Effector CD4-positive, alpha-beta T cell (primary cell): ENCODE data around the gene ELL.

Experiments used
- DNase-seq: peaks from one replicate; pipeline ENCODE4 v3.0.0-alpha.2; 2020

Gene ELL

DNA sequence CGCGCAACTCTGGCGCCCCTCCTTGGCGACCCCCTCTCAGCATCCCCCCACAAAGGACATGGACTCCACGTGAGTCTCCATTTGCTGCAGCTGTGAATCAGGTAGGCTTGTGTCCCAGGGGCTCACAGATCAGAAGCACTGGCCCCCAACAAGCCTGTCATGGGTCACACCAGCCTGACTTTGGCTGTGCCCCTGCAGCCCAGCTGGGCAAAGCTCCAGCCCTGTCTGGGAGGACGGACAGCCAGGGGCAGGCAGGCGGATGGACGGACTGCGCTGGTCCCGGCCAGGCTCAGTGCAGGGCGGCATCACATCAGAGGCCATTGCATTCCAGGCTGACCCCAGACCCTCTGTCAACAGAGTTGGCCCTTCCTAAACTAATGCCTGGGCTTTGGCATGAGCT lies 55.5 kb downstream of the ELL start:
- DNase-seq = no peak

DNA sequence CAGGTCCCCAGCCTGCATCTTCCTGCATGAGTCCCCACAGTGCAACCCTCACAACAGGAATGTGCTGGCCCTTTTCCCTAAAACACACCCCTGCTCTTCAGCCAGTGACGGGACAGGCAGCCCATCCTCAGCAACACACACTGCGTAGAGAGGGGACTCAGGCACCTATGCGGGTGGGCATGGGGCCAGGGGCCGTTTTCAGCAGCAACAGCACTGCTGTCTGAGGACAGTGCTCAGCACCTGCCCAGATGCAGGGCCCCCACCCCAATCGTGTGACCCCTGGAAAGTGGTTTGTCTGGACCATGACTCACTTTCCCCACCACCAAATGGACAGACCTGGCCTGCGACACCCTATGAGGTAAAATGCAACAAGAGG lies 55.9 kb downstream of the ELL start:
- no peak for DNase-seq

DNA sequence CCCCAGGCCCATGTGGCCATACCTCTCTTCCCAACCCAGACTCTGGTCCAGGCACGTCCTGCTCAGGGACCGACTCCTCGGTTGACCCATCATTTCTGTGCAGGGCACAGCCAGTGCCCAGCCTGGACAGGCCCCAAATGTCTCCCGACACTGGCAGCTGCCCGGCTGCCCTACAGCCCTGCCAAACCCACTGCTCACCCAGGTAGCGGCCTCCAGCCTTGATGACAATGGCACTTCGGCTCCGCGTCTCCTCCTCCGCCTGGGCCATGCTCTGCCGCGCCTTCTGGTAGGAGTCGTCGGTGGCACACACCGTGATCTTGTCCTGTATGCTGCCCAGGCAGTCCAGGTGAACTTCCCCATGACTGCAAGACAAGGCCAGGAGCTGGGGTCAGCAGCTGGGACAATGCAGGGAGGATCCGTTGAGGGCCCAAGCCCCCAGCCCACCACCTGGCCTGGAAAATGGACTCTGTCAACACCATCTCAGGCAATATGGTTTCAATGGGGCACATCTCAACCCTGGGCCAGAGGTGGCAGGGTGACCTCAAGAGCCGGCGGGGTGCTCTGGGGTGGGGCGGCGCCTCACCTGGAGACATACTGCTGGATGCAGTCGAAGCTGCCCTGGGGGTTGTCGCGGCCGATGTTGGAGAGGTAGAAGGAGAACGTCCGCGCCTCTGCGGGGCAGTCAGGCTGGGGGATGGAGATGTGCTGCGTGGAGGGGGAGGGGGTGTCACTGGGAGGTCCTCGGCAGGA lies 56.5 kb downstream of the ELL start:
- no peak for DNase-seq

DNA sequence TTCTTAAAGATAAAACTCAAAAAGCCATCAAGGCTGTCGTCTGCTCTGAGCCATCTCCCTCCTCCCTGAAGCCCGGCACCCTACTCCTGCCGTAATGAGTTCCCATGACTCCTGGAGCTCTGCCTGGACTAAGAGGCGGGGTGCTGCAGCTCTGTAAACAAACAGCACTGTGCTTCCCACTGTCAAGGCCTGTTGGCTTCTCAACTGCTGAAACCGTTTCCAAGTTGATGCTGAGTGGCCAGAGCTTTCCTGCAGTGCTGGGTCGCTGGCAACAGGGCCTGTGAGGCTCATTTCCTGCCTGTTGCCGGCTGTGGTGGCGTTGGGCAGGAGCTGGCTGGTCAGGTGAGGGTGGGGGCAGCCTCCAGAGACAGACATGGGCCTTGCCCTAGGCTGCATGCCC lies 57.2 kb downstream of the ELL start:
- no peak for DNase-seq

DNA sequence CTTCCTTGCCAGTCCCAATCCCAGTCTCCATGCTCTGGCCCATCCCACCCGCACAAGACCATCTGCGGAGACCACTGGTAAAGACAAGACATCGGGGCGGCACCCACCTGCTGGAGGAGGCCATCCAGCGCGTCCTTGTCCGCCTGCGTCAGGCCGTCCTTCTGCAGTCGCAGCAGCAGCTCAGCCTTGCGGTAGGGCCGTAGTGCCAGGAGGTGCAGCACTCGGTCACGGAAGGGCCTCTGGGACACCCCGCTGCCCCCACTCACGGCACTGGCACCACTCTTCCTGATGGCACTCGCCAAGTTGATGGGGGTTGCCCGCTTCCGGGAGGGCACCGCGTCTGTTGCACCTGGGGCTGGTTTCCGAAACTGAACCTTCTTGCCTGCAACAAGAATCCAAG lies 60.4 kb downstream of the ELL start:
- DNase-seq = no peak

DNA sequence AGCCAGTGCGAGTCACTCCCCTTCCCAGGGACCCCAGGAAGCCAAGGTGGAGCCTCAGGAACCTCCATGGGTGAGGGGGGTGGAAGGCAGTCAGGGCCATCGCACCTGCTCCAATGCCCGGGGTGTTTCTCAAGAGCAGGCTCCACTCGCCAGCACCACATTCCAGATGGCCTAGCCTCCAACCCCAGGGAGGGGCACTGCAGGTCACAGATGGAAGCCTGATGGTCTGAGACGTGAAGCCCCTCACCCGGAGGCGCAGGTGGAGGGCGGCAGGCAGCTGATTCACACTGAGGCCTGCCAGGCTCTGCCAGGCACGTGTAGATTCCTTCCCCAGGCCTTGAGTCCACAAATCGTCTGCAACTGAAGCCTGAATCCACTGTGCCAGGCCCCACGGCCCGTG lies 61.0 kb downstream of the ELL start:
- DNase-seq = no peak

DNA sequence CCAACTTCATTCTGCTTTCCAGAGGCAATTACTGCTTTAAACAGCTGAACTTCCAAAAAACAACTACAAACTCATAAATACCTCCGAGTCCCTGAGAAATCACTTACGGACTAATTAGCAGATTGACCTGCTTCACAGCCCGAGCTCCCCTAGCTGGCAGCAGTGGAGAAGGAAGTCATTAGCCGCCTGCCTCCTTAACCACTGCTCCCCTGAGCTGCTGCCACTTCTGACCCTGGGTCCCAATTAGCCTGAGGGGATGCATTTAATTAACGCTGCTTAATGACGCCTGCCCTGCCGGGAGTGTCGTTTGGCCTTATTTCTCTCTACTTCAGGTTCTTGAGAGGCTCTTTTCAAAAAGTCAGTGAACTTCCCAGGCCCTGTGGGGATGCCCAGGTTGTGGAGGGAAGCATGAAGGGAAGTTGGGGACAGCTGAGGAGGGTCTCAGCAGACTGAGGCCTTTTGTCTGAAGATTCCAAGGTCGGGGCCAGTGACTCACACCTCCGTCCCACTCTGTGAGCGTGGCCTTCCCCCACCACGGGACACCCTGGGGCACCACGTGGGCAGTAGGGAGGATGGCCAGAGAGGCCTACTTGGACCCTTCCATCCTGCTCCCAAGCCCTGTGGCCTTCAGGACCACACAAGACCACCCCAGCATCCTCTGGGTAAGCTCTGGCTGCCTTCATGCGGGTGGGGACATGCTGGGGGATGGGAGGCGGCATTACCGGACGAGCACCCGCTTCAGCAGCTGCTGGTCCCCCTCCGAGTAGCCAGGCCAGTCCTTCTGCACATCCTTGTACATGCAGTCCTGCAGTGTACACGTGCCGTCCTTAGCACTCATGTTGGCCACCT lies 64.2 kb downstream of the ELL start:
- no peak for DNase-seq

DNA sequence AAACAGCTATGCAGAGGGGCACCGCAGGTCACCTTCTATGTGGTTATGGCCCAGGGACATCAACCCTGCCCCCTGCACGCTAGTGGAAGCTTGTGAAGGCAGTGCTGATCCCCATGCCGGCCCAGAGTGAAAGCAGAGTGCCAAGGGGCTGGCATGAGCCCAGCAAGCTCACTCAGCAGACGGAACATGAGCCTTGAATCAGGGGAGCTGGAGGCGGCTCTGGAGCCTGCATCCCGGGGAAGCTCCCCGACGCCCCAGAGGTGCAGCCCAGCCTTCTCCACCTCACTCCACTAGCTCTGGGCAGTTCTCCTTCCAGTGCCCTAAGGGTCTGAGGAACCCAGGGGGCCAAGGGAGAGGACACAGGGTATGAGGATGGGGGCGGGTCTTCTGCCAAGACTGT lies 64.9 kb downstream of the ELL start:
- no peak for DNase-seq

DNA sequence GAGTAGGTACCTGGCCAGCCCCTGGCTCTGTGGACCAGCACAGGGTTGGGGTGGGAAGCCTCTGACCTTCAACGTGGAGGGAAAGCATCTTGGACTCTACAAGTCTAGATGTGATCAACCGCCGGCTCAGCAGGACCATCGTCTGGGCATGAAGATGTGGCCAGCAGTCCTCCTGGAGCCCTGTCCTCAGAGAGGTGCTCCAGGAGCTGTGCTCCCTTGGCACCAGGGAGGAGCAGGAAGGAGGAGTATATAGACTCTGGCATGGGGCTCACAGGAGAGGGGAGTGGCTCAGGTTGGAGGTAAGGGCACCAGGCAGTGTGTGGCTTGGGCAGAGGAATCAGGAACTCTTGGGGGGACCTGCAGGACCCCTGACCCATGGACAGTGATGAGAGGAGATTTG lies 65.6 kb downstream of the ELL start:
- DNase-seq = no peak

DNA sequence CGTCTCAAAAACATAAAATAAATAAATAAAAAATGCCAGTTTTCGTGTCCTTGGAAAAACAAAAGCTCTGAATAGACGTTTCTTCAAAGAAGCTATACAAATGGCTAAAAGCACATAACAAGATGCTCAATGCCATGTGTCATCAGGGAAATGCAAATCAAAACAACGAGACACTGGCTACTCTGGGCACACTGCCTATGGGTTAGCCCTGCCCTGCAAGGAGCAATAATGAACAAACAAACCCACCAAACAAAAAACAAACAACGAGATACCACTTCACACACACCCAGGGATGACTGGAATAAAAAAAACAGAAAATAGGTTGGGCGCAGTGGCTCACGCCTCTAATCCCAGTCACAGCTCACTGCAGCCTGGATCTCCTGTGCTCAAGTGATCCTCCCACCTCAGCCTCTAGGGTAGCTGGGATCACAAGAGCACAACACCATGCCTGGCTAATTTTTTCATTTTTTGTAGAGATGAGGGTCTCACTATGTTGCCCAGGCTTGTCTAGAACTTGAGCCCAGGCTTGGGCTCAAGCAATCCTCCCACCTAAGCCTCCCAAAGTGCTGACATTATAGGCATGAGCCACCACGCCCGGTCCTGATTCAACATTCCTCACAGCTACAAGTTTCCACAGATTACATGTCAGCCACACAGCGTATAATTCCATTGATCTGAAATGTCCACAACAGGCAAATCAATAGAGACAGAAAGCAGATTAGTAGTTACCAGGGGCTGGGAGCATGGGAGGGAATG lies 68.4 kb downstream of the ELL start:
- no peak for DNase-seq

DNA sequence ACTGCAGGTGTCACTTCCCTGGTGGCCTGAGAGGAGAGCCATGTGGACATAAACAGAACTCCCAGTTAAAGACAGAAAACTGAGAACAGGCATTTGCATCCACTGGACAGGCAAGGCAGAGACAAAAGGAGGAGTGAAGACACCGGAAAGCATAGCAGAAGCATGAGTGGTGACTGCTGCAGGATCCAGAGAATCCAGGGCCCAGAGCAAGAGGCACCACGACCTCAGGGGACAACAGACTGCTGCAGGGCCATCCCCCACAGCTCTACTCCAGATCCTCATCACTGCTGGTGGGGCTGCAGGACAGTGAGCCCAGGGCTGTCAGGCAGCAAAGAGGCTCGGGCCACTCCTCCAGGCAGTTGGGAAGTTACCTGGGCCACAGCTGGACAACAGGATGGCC lies 69.5 kb downstream of the ELL start:
- no peak for DNase-seq

DNA sequence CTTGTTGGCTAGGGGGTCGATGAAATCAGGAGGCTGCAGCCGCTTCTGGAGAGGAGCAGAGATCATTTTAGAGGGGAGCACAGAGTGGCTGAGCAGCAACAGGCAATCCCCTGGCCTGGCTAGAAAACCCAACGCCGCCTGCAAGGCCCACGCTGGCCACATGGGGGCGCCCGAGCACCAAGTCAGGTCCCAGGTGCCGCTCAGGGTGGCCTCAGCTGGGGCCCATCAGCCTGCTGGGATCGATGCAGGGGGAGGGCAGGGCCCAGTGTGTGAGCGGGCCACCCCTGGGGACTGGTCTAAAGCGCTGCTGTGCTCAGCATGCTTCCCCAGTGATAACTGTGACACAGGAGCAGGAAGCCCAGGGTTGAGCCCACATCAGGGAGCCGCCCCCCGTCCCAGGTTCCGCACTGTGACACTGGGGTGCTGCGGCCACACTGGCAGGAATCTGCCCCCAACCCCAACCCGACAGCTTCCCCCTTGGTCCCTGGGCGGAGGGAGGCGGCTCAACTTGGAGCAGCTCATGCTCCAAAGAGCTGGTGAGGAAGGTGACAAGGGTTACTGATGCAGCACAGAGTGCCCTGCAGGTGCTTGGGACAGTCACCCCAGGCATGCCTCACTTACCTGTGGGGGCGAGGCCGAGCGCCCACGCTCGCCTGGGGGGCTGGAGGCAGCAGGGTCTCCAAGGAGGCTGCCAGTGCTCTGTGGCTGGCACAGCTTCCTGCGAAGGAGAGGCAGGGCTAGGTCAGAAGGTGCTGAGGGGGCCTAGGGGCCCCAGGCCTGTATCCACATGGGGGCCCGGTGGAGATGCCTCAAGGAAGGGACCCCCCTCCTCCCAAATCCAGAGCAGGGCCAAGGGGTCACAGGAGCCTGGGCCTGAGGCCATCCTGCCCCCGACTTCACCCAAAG lies 70.7 kb downstream of the ELL start:
- peak; percentile 82 for DNase-seq

DNA sequence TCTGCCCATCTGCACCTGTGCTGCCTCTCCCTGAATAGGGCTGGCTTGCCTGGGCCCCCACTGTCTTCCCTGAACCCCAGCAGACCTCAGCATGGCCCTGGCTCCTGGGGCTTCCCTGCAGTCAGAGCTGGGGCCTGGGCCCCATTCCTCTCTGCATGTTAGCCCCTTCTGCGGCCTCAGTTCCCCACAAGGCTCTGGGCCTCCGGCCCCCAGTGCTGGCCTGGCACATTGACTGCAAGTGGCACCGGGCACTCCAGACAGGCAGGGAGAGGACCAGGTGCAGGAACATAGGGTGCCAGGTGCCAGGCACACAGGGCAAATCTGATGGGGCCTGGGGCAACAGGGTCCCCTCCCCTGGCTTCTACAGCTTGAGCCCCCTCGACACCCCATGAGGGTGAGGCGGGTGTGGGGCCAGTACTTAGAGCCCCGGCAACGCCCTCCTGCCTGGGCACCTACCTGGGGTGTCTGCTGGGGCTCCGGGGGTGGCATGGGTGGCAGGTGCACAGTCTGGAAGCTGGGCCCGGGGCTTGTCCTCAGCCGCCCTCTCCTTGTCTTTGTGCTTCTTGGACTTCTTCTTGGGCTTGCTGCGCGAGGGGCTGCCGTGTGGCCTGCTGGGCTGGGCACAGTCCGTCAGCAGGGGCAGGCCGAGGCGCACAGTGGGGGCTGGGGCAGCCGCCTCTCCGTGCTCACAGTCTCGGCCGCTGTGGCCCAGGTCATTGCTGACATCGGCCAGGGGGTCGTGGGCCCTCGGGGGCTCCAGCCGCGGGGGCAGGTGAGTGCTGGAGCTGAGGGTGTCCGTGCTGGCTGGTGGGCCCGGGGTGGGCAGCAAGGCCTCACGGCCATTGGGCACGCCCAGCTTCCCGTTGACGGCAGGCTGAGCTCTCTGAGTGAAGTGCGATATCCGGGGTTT lies 71.6 kb downstream of the ELL start:
- DNase-seq = no peak

DNA sequence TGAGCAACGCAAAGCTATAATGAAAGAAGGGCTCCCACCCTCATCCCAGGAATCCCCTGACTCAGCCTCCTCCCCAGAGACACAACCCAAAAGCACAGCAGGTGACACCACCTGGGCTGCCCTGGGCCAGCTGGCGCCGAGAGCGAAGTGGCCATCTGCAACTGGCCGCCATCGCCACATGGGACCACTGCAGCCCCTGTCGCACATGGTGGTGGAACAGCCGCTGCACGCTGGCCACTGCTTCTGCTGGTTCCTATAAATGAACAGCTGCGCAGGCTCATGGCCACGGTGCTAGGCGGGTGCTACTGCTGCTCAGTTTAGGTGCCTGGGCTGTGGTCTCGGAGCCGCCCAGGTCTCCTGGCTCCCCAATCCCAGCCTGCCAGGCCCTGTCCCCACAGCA lies 72.3 kb downstream of the ELL start:
- no peak for DNase-seq

DNA sequence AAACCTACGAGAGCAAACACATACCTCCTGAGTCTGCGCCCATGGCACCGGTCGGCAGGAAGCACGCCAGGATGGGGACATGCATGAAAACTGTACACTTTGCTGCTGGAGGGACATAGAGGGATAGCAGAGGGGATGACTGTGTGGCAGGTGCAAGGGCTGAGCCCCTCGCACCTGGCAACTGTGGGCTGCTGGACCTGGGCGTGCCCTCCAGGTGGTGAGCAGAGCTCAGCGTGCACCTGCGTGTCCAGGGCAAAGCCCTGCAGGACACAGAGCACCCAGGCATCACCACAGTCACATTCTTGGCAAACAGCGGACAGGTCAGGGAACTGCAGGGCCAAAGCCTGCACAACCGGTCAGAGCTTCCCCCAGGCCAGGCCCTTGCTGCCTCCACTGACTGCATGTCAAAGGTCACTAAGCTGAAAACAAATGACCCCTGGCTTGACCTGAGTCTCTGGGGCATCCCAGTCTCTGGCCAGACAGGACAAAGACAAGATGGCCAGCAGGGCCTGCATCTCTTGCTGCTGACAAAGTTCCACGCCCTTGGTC lies 75.0 kb downstream of the ELL start:
- no peak for DNase-seq

DNA sequence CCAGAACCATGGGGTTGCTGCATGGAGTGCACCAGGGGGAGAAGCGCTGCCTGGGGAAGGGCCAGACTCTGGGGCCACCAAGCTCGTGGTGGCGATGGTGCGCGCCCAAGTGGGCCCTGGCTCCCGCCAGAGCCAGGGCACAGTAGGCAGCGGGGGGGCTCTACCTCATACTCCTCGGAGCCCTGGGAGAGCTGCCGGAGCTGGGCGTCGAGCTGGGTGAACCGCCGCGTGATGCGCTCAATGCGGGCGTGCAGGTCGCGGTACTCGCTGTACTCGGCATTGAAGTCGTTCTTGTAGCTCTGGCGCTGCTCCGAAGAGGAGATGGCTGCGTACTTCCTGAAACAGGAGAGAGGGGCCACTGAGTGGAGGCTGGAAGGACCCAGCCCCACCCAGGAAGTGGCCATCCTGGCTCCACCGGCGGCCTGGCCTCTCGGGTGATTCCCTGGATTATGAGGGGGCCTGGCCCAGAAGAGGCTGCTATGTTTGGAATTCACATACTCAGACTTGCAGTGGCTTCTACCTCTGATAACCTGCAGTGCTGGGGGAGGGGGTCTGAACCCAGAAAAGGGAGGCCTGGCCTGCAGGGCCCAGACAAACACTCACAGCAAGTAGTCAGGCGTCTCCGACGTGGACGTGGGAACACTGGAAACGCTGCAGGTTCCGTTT lies 75.6 kb downstream of the ELL start:
- DNase-seq = no peak

DNA sequence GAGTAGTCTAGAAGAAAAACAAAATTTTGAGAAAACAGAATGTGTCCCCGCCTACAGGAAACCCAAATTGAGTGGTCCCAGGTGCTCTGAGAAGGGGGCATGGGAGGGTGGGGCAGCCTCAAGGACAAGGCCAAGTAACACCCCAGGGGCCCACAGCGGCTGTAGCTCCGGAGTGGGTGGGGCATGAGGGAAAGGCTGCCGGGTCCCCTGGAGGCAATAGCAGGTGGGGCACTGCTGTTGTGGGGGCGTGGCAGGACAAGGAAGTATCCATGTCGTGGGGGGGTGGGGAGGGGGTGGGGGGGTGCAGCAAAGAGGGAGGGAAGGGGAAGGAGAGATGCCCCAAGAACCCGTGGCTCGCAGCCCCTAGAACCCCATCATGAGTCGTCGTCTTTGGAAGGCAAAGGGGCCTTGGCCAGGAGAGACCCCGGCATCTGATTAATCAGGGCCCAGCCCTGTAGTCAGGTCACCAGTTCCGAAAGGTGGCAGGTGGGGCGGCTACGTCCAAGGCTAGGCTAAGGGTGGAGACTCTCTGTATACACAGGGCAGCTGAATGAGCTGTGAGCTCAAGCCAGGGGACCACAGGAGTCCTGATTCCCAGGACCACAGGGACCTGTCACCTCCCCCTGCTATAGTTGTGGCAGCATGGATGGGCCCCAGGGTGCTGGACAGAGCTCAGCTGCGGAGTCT lies 76.5 kb downstream of the ELL start:
- DNase-seq = no peak

DNA sequence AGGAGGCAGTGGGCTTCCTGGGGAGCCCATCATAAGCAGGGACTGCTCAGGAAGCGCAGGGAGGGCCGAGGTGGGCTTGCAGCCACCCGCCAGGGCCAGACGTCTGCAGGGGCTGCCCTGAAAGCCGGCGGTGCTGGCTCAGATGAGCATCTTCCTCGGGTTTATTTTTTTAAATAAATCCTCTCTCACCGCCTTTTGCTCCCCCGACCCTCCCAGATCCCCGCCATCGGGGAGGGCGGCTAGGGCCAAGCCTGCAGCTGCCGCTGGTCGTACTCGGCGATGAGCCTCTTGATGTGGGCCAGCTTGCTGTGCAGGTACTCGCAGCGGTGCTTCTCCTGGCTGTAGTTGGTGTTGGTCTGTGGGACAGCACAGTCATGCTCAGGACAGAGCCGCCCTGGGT lies 77.4 kb downstream of the ELL start:
- DNase-seq = no peak

DNA sequence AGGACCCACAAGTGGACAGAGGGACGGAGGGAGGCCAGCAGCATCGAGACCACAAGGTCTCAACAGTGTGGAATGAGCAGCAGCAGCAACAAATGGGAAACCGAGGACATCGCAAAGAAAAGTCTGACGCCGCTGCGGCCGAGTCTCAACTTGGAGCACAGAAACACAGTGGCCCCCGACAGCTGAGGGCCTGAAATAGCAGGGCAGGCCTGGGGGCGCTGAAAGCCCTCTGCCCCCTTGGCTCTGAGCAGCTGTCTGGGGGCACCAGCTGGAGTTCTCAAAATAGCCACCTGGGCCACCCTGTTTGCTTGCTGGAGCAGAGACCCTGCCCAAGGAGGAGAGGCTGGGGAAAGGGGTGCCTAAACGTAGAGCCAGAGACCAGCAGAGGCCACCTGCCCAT lies 78.0 kb downstream of the ELL start:
- DNase-seq = no peak

DNA sequence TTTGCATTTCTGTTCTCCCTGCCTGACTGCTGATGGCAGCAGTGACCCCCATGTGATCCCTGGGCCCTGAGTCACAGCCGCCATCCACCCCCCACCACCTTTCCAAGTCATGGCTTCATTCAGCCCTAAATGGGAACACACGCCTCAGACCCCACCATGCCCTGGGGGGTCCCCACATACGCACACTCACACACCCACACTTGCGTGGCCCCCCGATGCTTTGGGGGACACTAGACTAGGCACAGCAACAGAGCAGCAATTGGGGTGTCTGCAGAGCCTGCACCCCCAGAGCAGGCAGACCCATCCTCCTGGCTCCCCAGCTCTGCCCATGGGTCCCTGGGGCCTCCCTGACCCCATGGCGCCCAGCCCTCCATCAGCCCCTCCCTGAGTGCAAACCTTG lies 78.5 kb downstream of the ELL start:
- DNase-seq = no peak
